ENCODE measurements around the gene TFF1. TPM values are rescaled to one million over a fixed set of nuclear protein-coding genes. Genes with fewer than 3 reads are reported as not detected.

TFF1 gene
- total RNA-seq, 1 donor = not detected

DNA sequence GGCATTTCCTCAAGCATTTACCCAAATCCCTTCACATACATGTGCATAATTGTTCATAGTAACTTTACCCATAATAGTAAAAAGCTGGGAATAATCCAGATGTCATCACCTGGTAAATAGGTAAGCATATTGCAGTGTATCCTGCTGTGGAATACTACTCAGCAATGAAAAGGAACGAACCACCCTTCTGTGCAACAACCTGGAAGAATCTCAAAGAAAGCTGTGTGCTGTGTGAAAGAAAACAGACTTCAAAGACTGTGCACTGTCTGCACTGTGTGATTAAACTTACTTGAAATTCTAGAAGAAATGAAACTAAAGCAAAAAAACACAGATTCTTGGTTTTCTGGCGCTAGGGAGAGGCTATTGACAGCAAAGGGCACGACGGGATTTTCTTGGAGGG lies 29.1 kb downstream of the TFF1 start:
- no peak overlapping the region for H2AFZ ChIP-seq (ENCODE audit: low read length)
- H4K20me1 ChIP-seq (ENCODE audit: insufficient read depth, low read length) = no peaks in the 10 kb centered on the region
- no peak for DNase-seq (ENCODE audit: insufficient read length, low spot score, missing footprints)
- TF ChIP-seq, protein P1, sequence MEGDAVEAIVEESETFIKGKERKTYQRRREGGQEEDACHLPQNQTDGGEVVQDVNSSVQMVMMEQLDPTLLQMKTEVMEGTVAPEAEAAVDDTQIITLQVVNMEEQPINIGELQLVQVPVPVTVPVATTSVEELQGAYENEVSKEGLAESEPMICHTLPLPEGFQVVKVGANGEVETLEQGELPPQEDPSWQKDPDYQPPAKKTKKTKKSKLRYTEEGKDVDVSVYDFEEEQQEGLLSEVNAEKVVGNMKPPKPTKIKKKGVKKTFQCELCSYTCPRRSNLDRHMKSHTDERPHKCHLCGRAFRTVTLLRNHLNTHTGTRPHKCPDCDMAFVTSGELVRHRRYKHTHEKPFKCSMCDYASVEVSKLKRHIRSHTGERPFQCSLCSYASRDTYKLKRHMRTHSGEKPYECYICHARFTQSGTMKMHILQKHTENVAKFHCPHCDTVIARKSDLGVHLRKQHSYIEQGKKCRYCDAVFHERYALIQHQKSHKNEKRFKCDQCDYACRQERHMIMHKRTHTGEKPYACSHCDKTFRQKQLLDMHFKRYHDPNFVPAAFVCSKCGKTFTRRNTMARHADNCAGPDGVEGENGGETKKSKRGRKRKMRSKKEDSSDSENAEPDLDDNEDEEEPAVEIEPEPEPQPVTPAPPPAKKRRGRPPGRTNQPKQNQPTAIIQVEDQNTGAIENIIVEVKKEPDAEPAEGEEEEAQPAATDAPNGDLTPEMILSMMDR (IDR thresholded peaks at IDR 0.05; ENCODE audit: extremely low read depth, low read depth, low read length) = no peak
- no peaks in the 10 kb centered on the region for H3K9me3 ChIP-seq (ENCODE audit: low read depth, low read length)
- no peaks in the 10 kb centered on the region for H3K4me1 ChIP-seq (ENCODE audit: insufficient read depth, low read length)
- H3K27me3 ChIP-seq (ENCODE audit: insufficient read depth, low read length) = peaks cover 16% of the 10 kb centered on the region
- no peak overlapping the region for H3K4me3 ChIP-seq (ENCODE audit: insufficient read depth, low read length)
- no peaks in the 10 kb centered on the region for H3K79me2 ChIP-seq (ENCODE audit: insufficient read depth, low read length)
- H3K27ac ChIP-seq (ENCODE audit: low read depth, low read length) = no peak overlapping the region
- H3K4me2 ChIP-seq (ENCODE audit: insufficient read depth, low read length) = no peak overlapping the region
- no peaks in the 10 kb centered on the region for H3K36me3 ChIP-seq (ENCODE audit: insufficient read depth, low read length)

DNA sequence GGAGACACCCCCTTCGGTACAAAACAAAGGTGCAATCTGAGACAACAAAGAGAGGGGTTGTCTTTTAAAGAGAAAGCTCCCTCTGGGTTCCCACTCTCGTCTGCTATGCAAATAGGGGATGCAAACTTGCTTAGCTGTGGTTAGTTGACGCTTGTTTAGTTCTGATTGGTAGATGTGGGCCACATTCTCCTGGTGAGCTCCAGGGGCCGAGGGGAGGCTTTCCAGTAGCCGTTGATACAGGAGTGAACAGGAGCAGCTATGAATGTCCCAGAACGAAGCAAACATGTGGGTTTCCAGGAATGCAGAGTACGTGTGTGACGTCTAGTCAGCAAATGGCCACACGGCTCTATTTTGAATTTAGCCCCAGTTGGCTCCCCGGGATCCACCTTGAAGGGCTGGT lies 30.3 kb downstream of the TFF1 start:
- Histone ChIP-seq H3K4me3 (ENCODE audit: insufficient read depth, low read length) (no peak overlapping the region), H3K4me1 (ENCODE audit: insufficient read depth, low read length) (no peaks in the 10 kb centered on the region), H3K4me2 (ENCODE audit: insufficient read depth, low read length) (no peak overlapping the region), H3K9me3 (ENCODE audit: low read depth, low read length) (no peaks in the 10 kb centered on the region), H3K27ac (ENCODE audit: low read depth, low read length) (no peak overlapping the region), H3K36me3 (ENCODE audit: insufficient read depth, low read length) (no peaks in the 10 kb centered on the region), H2AFZ (ENCODE audit: low read length) (no peak overlapping the region), H4K20me1 (ENCODE audit: insufficient read depth, low read length) (no peaks in the 10 kb centered on the region), H3K79me2 (ENCODE audit: insufficient read depth, low read length) (no peaks in the 10 kb centered on the region), H3K27me3 (ENCODE audit: insufficient read depth, low read length) (peaks cover 16% of the 10 kb centered on the region)
- TF ChIP-seq, protein P1 (IDR thresholded peaks at IDR 0.05; ENCODE audit: extremely low read depth, low read depth, low read length) = no peak
- no peak for DNase-seq (ENCODE audit: insufficient read length, low spot score, missing footprints)

DNA sequence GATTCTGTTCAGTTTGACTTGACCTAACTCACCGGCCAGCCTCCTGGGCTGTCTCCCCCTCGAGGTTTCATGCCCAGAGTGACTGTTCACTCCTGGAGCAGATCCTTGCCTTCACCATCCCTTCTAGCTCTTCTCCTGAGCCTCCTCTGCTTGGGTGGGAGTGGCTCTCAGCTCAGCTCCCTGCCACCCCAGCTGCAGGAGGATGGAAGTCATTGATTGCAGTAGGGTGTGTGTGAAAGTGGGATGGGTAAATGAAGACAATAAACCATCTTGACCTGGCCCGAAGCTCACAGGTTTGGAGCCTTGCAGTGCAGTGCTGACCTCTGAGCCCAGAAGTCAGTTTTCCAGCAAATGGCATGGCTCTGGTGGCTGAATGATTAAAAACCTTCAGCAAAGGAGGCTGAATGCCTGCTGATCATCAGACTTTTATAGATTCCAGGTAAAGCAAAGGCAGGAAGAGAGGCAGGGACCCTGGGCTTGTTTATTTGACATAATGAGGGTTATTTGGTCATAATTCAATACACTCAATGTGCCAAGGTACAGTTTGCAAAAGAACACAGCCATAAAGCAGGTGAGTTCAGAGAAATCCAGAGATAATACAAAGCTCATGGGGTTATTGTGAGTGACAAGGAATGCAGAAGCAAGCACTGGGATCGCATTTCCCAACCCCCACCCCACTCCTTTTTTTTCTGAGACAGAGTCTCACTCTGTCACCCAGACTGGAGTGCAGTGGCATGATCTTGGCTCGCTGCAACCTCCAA lies 33.6 kb downstream of the TFF1 start:
- TF ChIP-seq, protein P1 (IDR thresholded peaks at IDR 0.05; ENCODE audit: extremely low read depth, low read depth, low read length) = no peak
- no peaks in the 10 kb centered on the region for H3K9me3 ChIP-seq (ENCODE audit: low read depth, low read length)
- H3K36me3 ChIP-seq (ENCODE audit: insufficient read depth, low read length) = no peaks in the 10 kb centered on the region
- H3K4me2 ChIP-seq (ENCODE audit: insufficient read depth, low read length) = no peak overlapping the region
- H2AFZ ChIP-seq (ENCODE audit: low read length) = no peak overlapping the region
- no peak overlapping the region for H3K4me3 ChIP-seq (ENCODE audit: insufficient read depth, low read length)
- no peaks in the 10 kb centered on the region for H3K79me2 ChIP-seq (ENCODE audit: insufficient read depth, low read length)
- no peak for DNase-seq (ENCODE audit: insufficient read length, low spot score, missing footprints)
- no peaks in the 10 kb centered on the region for H4K20me1 ChIP-seq (ENCODE audit: insufficient read depth, low read length)
- peaks cover 16% of the 10 kb centered on the region for H3K27me3 ChIP-seq (ENCODE audit: insufficient read depth, low read length)
- H3K4me1 ChIP-seq (ENCODE audit: insufficient read depth, low read length) = no peaks in the 10 kb centered on the region
- H3K27ac ChIP-seq (ENCODE audit: low read depth, low read length) = no peak overlapping the region

DNA sequence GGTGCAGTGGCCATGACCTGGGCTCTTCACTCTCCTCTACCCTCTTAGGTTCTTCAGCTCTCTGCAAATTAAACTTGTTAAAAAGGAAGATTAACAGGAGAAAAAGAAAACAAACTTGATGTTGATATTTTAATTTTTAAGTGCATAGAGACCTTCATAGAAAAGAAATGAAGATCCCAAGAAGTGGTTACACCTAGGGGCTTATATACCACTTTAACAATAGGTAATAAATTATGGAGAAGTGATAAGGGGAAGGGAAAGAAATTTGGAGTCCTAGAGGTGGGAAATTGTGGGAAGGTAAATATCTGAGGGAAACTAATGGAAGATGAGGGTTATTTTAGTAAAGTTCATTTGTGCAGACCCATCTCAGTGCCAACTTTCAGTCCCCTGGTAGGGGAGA lies 34.7 kb downstream of the TFF1 start:
- no peak overlapping the region for H3K4me3 ChIP-seq (ENCODE audit: insufficient read depth, low read length)
- no peaks in the 10 kb centered on the region for H3K9me3 ChIP-seq (ENCODE audit: low read depth, low read length)
- H3K27ac ChIP-seq (ENCODE audit: low read depth, low read length) = no peak overlapping the region
- no peak overlapping the region for H3K4me2 ChIP-seq (ENCODE audit: insufficient read depth, low read length)
- H3K36me3 ChIP-seq (ENCODE audit: insufficient read depth, low read length) = no peaks in the 10 kb centered on the region
- no peaks in the 10 kb centered on the region for H4K20me1 ChIP-seq (ENCODE audit: insufficient read depth, low read length)
- TF ChIP-seq, protein P1 (IDR thresholded peaks at IDR 0.05; ENCODE audit: extremely low read depth, low read depth, low read length) = no peak
- H3K27me3 ChIP-seq (ENCODE audit: insufficient read depth, low read length) = peaks cover 16% of the 10 kb centered on the region
- no peak for DNase-seq (ENCODE audit: insufficient read length, low spot score, missing footprints)
- no peak overlapping the region for H2AFZ ChIP-seq (ENCODE audit: low read length)
- no peaks in the 10 kb centered on the region for H3K79me2 ChIP-seq (ENCODE audit: insufficient read depth, low read length)
- H3K4me1 ChIP-seq (ENCODE audit: insufficient read depth, low read length) = no peaks in the 10 kb centered on the region
